Upper lobe of right lung (tissue), 1 donor: ENCODE measurements around the gene SIRPD. TPM values are rescaled to one million over a fixed set of nuclear protein-coding genes. Genes with fewer than 3 reads are reported as not detected.

ENCODE experiments used
- ATAC-seq: fragments of 200-7000 bp; cut with Tn5 transposase; one replicate; pipeline ENCODE4 v1.9.1; 2020; ENCODE audit warnings: mild to moderate bottlenecking, moderate library complexity
- DNase-seq: peaks from one replicate; pipeline ENCODE4 v3.0.0-alpha.2; 2020
- H3K27ac ChIP-seq: fragments of 200-600 bp; one replicate; pipeline ENCODE4 v1.8.0; 2022
- H3K27me3 ChIP-seq: fragments of 200-600 bp; one replicate; pipeline ENCODE4 v1.8.0; 2022; ENCODE audit warnings: mild to moderate bottlenecking
- H3K36me3 ChIP-seq: fragments of 200-600 bp; one replicate; pipeline ENCODE4 v1.8.0; 2022
- H3K4me1 ChIP-seq: fragments of 200-600 bp; one replicate; pipeline ENCODE4 v1.8.0; 2022
- H3K4me3 ChIP-seq: fragments of 200-600 bp; one replicate; pipeline ENCODE4 v1.8.0; 2022; ENCODE audit warnings: mild to moderate bottlenecking
- H3K9me3 ChIP-seq: fragments of 200-600 bp; one replicate; pipeline ENCODE4 v1.8.0; 2022
- CTCF ChIP-seq: fragments of 200-600 bp; IDR thresholded peaks from one replicate; pipeline ENCODE4 v1.8.0; 2022; ENCODE audit warnings: antibody characterized with exemption
- intact Hi-C: fragments of 100-400 bp; cut with DNase I; formaldehyde crosslinking; loops from one replicate; pipeline ENCODE4 v1.11.0; 2022
- total RNA-seq: library from RNA; stranded (reverse); fragmentation: NEBNext Ultra II Directional; extraction: Animal tissue kit (Norgen Biotek cat#: 25700); gene quantifications from one replicate; pipeline ENCODE4 v1.2.1, GENCODE V29; 2021
- donor health status: DM: no; HTN: yes; CAD: no; lungs with severe emphysema.

SIRPD gene
- total RNA-seq, 1 donor from 2014 or later, result 0.78 TPM

- no peaks in the 10 kb centered on the region for H3K9me3 ChIP-seq
- H3K36me3 ChIP-seq, result no peaks in the 10 kb centered on the region
- H3K27me3 ChIP-seq, result no peaks in the 10 kb centered on the region
- no peak overlapping the region for H3K27ac ChIP-seq
- ATAC-seq, result no peak
- DNase-seq, result no peak
- intact Hi-C loops, result no loop called here
- H3K4me3 ChIP-seq, result no peak overlapping the region
- TF ChIP-seq CTCF, result no peak
- H3K4me1 ChIP-seq, result no peaks in the 10 kb centered on the region
Observed at GRCh38 chr20:1486566-1486965, 70.9 kb downstream of the SIRPD start.

- no peaks in the 10 kb centered on the region for H3K4me1 ChIP-seq
- DNase-seq (no peak), ATAC-seq (no peak)
- no peak overlapping the region for H3K4me3 ChIP-seq
- H3K27me3 ChIP-seq, result no peaks in the 10 kb centered on the region
- TF ChIP-seq CTCF, result no peak
- no peaks in the 10 kb centered on the region for H3K36me3 ChIP-seq
- H3K27ac ChIP-seq, result no peak overlapping the region
- no peaks in the 10 kb centered on the region for H3K9me3 ChIP-seq
- intact Hi-C loops, result no loop called here
Observed at GRCh38 chr20:1484438-1485116, 72.9 kb downstream of the SIRPD start.

Other genes with a start within 250 kb of the SIRPD start
- 10.9 TPM for gene SDCBP2, start 228.6 kb downstream of the SIRPD start, total RNA-seq
- 266 TPM for gene FKBP1A, start 164.7 kb downstream of the SIRPD start, total RNA-seq
- 73.4 TPM for gene NSFL1C, start 90.9 kb downstream of the SIRPD start, total RNA-seq
- gene SIRPB2, start 66.3 kb downstream of the SIRPD start, total RNA-seq, result 14.3 TPM
- gene SIRPB1, start 62.3 kb upstream of the SIRPD start, total RNA-seq, result 11.6 TPM
- gene SIRPG, start 100.1 kb upstream of the SIRPD start, total RNA-seq, result 0.81 TPM